DMS 273 treated with DMSO at 0.1 percent for 48 hours (cell line): Measurements from ENCODE around the gene PDE6H.
A peak's percentile ranks its signal among the peaks of the same experiment; 100 is the strongest.

ENCODE experiments used
- DNase-seq: peaks from one replicate; lab custom pipeline; 2025; lab: John Stamatoyannopoulos, UW

Gene PDE6H

DNA sequence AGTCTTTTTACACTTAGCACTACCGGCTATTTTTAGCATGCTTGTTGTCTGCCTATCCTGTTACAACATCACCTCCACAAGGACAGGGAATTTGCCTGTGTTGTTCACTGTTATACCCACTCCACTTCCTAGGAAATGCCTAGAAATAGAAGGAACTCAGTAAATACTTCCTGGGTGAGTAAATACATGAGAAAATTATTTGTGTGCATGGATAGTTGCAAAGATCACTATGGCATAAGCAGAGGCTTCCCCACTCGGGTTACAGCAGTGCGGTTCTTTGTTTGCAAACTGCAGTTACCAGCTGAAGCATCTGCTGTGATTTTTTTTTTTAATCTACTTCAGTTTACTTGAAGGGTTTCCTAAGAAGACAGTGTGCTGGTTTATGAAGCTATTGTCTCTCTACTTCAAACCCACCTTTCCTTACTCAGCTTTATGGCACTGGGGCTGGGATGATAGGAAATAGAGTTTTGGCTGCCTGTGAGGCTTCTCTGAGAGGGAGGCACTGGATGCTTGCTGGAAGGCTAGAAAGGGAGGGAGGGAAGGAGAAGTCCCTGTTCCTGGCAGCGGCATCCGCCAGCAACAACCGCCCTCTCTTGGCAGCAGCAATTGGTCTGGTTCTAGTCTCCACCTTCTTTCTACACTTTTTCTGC lies 29.0 kb downstream of the PDE6H start:
- DNase-seq, result peak; percentile 52

DNA sequence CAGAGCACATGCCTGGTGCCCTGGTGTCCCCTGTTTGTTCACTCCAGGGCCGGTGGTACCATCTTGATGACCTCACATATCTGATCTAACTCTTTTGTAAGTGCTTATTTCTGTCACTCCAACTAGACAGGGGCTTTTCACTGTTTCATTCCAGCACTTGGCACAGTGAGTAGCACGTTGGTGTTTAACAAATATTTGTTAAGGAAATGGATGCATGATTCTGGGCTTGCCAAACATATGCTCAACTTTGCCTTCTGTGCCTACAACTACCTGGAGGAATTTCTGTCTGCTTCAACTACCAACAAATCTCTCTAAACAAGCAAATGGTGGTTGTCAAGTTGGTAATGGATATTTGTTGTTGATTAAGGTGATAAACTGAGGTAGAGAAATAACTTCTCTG lies 31.6 kb downstream of the PDE6H start:
- no peak for DNase-seq

DNA sequence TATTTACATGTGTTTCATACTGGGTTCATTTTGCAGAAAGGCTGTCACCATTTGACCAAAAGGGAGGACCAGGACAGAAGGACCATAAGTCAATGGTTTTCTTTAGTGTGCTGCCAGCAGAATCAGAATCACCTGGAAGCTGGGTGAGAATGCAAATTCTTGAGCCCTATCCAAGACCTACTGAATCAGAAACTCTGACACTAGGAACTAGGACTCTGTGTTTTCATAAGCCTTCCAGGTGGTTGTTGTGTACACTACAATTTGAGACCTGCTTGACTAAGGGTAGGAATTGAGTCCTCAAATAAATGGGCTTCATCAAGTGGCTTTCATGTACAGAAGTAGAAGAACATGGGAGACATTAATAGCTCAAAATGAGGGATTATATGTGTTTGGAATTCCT lies 32.2 kb downstream of the PDE6H start:
- no peak for DNase-seq

DNA sequence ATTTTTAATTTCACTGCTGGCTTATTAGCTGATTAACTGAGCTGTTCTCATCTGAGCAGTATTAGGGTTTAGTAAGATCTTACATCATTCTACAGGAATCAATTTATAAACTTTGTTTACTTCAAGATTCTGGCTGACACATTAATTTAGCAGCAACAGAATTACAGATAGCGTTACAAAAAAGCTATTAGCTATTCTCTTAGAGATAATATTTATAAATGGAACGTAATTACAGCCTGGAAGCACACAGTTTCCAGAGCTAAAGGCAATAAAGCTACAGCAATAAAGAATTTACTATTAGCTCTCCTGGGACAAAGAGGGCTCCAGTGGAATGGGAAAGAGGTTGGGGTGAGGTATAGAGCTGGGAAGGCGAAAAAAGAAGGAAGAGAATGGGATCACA lies 34.7 kb downstream of the PDE6H start:
- no peak for DNase-seq

DNA sequence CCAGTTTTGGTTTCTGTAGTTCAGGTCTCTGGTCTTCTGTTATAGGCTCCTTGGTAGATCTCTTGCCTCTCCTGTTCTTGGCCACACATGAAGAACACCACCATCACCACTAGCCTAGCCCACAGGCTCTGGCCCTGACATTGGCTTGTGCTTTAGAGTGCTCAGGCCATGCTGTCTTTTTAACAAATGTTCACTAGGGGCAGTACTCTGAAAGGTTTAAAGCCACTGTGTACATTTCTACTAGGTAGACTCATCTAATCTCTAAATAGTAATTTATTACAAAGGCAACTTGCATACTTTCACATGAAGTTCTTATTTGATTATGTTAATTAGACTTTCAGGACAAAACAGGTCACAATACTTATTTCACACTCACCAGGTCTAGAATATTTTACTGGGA lies 38.3 kb downstream of the PDE6H start:
- no peak for DNase-seq

DNA sequence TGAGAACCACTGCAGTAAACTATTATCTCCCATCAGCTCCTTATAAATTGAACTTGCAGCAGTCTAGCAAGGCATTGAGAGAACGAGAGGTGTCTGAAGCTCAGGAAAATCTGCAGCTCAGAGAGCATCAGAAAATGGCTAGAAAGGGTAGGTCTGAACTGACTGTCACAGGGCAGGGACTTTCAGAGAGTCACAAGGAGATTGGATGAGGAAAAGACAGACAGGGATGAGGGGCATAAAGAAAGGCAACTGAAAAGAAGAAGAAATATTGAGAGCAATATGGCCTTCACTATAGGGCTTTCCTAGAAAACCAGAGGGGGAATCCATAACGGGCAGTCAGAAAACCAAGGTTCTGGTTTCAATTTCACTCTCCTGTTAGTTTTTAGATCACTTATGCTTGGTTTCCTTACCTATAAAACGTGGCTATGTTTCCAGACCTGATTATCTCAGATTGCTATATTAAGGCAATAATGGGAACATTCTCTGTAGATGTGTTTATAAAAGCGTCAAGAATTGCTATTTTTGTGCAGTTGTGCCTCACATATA lies 40.9 kb downstream of the PDE6H start:
- no peak for DNase-seq

DNA sequence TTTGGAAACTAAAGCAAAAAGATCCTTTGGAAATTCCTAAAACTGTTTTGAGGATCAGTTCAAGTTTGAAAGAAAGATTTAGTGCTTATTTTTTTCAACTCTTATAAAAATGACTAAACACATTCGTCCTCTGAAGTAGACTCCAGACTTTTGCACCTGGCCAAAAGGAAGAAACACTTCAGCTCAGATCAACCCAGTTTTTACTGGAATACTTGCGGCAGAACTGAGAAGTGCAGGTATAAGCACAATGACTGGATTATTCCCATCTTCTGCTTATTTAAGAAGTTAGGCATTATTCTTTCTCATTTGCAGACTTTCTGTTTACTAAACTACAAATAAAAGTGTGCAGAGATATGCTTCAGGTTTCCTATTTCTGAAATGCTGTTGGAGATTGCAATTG lies 41.9 kb downstream of the PDE6H start:
- DNase-seq, result no peak

DNA sequence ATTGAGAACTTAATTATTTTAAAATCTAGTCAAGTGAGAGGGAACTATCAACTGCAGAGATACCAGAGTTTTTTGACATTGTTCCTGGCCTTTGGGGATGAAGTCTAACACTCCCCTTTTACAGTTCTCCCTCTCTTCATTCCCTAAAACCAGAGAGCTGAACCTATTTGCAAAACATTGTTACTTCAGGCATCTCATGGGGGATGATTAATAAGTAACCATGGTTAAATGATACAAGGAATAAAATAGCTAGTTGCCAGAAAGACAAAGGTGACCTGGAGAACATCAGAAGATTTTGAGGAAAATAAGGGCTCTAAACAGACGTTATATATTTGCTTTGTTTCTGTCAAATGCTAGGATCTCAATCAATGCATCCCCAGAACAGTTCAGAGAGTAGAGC lies 42.3 kb downstream of the PDE6H start:
- DNase-seq, result no peak

DNA sequence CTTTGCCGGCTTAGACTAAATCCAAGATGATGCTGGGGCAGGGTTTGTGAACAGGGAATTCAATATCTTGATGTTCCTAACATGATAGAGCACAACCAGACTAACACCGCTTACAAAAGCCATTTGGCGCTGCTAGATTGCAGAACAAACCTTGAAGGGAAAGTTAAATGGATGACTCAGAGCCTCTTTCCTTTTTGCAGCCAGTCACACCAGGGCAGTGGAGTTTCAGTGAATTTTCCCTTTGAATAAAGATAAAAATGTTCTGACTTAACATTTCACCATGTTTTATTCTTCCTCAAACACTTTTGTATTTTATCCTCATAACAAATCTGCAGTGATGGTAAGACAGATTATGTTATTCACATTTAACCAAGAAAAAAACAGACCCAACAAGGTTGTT lies 47.3 kb downstream of the PDE6H start:
- no peak for DNase-seq
